Activated T-helper 2 cell treated with anti-CD3 and anti-CD28 coated beads, Interferon-gamma antibody, Interleukin-2, Interleukin-4, amounts not matched to agents 10 μg/mL and 5 μg/mL and 100 μg/mL, durations not matched to agents 14 hours and 24 hours and 36 hours (primary cell): ENCODE results near the gene CLDN11. TPM values are rescaled to one million over a fixed set of nuclear protein-coding genes. Genes with fewer than 3 reads are reported as not detected.

Experiments
- DNase-seq: peaks from one replicate; pipeline ENCODE4 v3.0.0; 2021; ENCODE audit warnings: low spot score
- H3K27ac Mint-ChIP-seq: one replicate; pipeline ENCODE4 v1.8.0; 2021; ENCODE audit warnings: mixed read lengths
- H3K27me3 Mint-ChIP-seq: one replicate; pipeline ENCODE4 v1.8.0; 2021; ENCODE audit warnings: low read depth, mixed read lengths
- H3K36me3 Mint-ChIP-seq: one replicate; pipeline ENCODE4 v1.8.0; 2021; ENCODE audit warnings: low read depth, mixed read lengths
- H3K4me1 Mint-ChIP-seq: one replicate; pipeline ENCODE4 v1.8.0; 2021; ENCODE audit warnings: low read depth, mixed read lengths
- H3K4me3 Mint-ChIP-seq: one replicate; pipeline ENCODE4 v1.8.0; 2021; ENCODE audit warnings: low read depth, mild to moderate bottlenecking, moderate library complexity, mixed read lengths
- H3K9me3 Mint-ChIP-seq: one replicate; pipeline ENCODE4 v1.8.0; 2021; ENCODE audit warnings: mixed read lengths
- intact Hi-C: fragments of 100-400 bp; cut with micrococcal nuclease; formaldehyde crosslinking; loops from one replicate; pipeline ENCODE4 v1.15.1; 2023
- total RNA-seq: library from RNA; stranded (reverse); gene quantifications from 2 replicates; pipeline ENCODE4 v1.2.3, GENCODE V29; 2022

The CLDN11 gene
- 0.18 TPM in 1 of 2 replicates, not detected in the other for total RNA-seq

DNA sequence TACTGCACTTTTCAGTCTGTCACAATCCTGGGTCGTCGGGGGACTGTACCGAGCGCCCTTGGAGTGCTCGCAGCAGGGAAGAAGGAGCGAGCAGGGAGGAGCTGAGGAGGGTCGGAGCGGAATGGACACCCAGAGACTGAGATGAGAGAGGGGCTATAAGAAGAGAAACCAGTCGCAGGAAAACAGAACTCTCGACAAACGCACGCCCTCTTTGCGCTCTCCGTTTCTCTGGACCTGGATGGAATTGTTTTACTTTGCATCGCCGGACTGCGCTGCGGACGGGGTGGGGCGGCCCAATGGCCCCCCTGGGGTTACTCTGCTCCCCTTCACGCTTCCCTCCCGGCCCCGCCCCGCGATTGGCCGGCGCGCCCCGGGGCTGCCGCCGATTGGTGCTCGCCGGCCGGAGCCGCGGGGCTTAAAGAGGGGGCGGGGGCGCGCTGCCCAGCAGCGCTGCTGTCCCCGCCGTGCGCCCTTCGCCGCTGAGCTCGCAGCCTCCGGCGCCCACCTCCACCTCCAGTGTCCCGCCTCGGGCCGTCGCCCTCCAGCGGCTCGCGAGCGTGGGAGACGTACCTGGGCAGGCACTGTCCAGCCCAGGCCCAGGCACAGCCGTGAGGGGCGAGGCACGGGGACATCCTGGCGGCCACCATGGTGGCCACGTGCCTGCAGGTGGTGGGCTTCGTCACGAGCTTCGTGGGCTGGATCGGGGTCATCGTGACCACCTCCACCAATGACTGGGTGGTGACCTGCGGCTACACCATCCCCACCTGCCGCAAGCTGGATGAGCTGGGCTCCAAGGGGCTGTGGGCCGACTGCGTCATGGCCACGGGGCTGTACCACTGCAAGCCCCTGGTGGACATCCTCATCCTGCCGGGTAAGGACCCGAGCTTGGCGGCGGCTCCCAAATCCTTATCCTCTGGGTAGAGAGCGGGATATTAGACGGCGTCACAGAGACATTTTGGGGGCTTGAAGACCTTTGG, at the start of gene CLDN11:
Gene CLDN11 (plus strand): TSS at position 447 of the 977 bp plus-strand sequence. CDS start 199 bp downstream, at position 646.
- peaks cover 10% of the 10 kb centered on the region for H3K4me1 Mint-ChIP-seq
- no peak within 1 kb of the TSS for H3K27ac Mint-ChIP-seq
- no peaks in the 10 kb centered on the region for H3K9me3 Mint-ChIP-seq
- DNase-seq: no peak
- peaks cover 42% of the 10 kb centered on the region for H3K27me3 Mint-ChIP-seq
- H3K36me3 Mint-ChIP-seq: no peaks in the 10 kb centered on the region
- intact Hi-C loops: loop anchor here (5.0 to 10.0 kb wide), 2 partner anchors 166 to 274 kb away; partner anchors contain the start of gene SLC7A14
- peak within 1 kb of the TSS; percentile 71 for H3K4me3 Mint-ChIP-seq

DNA sequence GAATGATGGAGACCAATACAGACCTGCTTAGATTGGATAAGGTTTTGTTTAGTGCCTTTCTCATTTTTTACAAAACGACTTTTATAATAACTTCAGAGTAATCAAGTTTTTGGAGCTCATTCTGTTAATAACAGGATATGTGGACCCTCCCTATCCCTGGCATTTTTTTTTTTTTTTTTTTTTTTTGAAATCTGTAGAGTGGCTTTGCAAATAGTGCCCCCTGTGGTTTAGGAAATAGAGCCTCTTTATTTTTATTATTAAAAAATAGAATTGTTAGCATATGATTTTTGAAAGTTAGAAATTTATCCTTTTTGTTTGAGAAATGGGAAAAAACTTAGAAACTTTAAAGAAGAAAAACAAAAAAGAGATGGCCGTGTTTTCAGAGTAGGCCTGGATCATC, 49.7 kb upstream of the CLDN11 start:
- intact Hi-C loops: no loop called here
- Mint-ChIP-seq H3K27me3 (no peaks in the 10 kb centered on the region), H3K27ac (no peak overlapping the region)

DNA sequence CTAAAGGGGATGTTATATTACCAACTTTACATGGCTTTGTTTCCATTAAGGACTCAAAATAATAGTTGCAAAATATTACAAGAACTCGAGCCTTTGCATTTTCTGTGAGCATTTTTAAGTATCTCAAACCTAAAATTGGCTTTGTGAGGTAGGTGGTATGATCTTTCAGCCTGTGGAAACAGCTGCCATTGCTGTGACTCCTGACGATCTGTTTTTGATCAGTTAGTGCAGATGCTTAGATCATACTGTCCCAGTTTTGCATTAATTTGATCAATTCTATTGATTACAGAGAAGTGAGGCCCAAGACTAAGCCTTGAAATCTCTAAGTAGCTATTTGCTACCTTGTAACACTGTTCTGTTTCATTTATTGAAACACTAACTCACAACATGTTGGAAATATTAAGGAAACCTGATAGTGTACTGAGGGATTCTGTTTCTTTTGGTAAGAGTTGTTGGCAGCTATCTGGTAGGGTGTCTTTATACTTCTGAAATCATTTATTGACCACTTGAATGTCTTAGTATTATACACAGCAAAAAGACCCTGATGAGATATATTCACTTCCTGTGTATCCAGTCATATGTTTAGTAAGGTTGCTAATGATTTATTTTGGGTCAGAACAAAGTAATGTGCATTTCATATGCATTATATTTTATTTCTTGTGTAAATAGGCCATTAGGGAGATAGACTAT, 46.3 kb upstream of the CLDN11 start:
- DNase-seq: no peak
- H3K27ac Mint-ChIP-seq: no peak overlapping the region
- intact Hi-C loops: no loop called here
- H3K36me3 Mint-ChIP-seq: peaks cover 20% of the 10 kb centered on the region
- H3K27me3 Mint-ChIP-seq: no peaks in the 10 kb centered on the region
- H3K4me3 Mint-ChIP-seq: no peak overlapping the region
- peaks cover 7% of the 10 kb centered on the region for H3K4me1 Mint-ChIP-seq
- H3K9me3 Mint-ChIP-seq: no peaks in the 10 kb centered on the region

More for the DNA sequence above, 49.7 kb upstream of the CLDN11 start:
- H3K4me1 Mint-ChIP-seq: peaks cover 12% of the 10 kb centered on the region
- peaks cover 24% of the 10 kb centered on the region for H3K36me3 Mint-ChIP-seq
- H3K4me3 Mint-ChIP-seq: no peak overlapping the region
- H3K9me3 Mint-ChIP-seq: no peaks in the 10 kb centered on the region
- DNase-seq: no peak

DNA sequence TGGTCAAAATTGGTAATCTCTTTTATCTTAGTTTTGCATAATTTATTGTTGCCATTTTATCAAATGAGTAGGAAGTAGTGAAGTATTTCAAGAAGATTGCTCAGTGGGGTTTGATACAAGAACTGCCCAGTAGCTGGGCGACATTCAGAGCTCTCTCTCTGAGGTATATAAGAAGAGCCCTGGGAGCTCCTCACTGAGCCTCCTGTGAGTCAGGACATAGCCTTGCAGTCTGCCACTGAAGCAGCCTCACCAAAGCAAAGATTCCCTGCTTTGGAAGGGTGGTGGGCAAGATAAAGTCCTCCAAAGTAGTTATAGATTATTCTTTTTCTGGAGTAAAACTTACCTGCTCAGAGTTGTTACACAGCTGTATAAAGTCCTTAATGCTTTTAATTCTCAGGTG, 35.1 kb upstream of the CLDN11 start:
- Mint-ChIP-seq H3K9me3 (no peaks in the 10 kb centered on the region), H3K4me3 (no peak overlapping the region), H3K27ac (no peak overlapping the region), H3K27me3 (no peaks in the 10 kb centered on the region), H3K4me1 (peaks cover 3% of the 10 kb centered on the region), H3K36me3 (peaks cover 56% of the 10 kb centered on the region)
- no peak for DNase-seq
- intact Hi-C loops: no loop called here

DNA sequence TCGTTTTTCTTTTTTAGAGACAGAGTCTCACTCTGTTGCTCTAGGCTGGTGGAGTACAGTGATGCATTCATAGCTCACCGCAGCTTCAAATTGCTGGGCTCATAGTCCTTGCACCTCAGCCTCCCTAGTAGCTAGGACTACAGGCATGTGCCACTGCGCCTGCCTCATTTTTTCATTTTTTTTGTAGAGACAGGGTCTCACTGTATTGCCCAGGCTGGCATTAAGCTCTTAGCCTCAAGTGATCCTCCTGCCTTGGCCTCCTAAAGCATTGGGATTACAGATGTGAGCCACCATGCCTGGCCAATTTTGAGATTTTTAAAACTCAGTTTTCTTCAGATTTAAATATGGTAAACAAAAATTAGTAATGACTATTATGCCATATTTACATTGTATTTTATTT, 32.2 kb upstream of the CLDN11 start:
- Mint-ChIP-seq H3K9me3 (no peaks in the 10 kb centered on the region), H3K4me1 (peaks cover 3% of the 10 kb centered on the region), H3K27me3 (no peaks in the 10 kb centered on the region), H3K36me3 (peaks cover 58% of the 10 kb centered on the region), H3K4me3 (no peak overlapping the region), H3K27ac (no peak overlapping the region)
- DNase-seq: no peak
- intact Hi-C loops: no loop called here

DNA sequence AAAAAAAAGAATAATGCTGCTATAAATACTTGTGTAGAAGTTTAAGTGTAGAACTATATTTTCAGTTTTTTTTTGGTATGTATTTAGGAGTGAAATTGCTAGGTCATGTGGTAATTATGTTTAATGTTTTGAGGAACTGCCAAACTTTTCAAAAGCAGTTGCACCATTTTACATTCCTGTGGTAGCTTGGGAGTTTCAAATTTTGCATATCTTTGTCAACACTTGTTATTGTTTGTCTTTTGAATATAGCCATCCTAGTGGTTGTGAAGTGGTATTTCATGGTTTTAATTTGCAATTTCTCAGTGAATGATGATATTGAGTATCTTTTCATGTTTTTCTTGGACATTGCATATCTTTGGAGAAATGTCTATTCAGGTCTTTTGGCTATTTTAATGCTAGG, 30.7 kb upstream of the CLDN11 start:
- no peaks in the 10 kb centered on the region for H3K9me3 Mint-ChIP-seq
- intact Hi-C loops: no loop called here
- no peaks in the 10 kb centered on the region for H3K27me3 Mint-ChIP-seq
- H3K27ac Mint-ChIP-seq: no peak overlapping the region
- no peak overlapping the region for H3K4me3 Mint-ChIP-seq
- DNase-seq: no peak
- H3K36me3 Mint-ChIP-seq: peaks cover 64% of the 10 kb centered on the region
- peaks cover 2% of the 10 kb centered on the region for H3K4me1 Mint-ChIP-seq

DNA sequence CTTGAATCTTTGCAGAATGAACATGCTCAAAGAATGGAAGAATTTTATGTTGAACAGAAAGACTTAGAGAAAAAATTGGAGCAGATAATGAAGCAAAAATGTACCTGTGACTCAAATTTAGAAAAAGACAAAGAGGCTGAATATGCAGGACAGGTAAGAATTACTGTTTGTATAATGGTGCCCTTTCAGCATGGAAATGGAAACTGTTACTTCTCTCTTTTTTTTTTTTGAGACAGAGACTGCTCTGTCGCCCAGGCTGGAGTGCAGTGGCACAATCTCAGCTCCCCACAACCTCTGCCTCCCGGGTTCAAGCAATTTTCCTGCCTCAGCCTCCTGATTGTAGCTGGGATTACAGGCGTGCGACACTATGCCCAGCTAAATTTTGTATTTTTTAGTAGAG, 27.6 kb upstream of the CLDN11 start:
- no peak for DNase-seq
- Mint-ChIP-seq H3K36me3 (peaks cover 41% of the 10 kb centered on the region), H3K4me3 (no peak overlapping the region), H3K4me1 (no peaks in the 10 kb centered on the region), H3K9me3 (no peaks in the 10 kb centered on the region), H3K27ac (no peak overlapping the region), H3K27me3 (no peaks in the 10 kb centered on the region)
- intact Hi-C loops: no loop called here

DNA sequence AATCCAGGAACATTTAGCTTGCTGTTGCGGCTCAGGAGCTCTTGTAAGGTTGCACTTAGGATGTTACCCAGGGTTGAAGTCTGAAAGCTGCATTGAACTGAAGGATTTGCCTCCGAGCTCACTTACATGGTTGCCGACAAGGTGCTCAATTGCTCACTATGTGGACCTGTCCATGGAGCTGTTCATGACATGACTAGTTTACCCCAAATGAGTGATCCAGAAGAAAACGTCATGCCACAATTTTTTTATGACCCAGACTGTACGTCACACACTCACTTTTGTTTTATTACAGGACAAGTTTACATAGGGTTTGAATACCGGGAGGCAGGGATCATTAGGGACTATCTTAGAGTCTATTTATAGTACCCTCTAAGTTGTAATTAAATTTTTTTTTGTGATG, 21.0 kb upstream of the CLDN11 start:
- Mint-ChIP-seq H3K9me3 (no peaks in the 10 kb centered on the region), H3K4me1 (no peaks in the 10 kb centered on the region), H3K36me3 (no peaks in the 10 kb centered on the region), H3K27ac (no peak overlapping the region), H3K4me3 (no peak overlapping the region), H3K27me3 (no peaks in the 10 kb centered on the region)
- intact Hi-C loops: no loop called here
- no peak for DNase-seq

DNA sequence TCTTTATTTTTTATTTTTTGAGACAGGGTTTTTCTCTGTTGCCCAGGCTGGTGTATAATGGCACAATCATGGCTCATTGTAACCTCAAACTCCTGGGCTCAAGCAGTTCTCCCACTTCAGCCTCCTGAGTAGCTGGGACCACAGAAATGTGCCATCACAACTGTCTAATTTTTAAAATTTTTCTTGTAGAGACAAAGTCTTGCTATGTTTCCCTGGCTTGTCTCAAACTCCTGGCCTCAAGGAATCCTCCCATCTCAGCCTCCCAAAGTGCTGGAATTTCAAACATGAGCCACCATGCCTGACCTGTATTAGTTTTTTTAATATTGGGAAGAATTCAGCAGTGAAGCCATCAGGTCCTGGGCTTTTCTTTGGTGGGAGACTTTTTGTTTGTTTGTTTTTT, 13.6 kb upstream of the CLDN11 start:
- no peaks in the 10 kb centered on the region for H3K36me3 Mint-ChIP-seq
- no peaks in the 10 kb centered on the region for H3K4me1 Mint-ChIP-seq
- no peak overlapping the region for H3K27ac Mint-ChIP-seq
- no peak overlapping the region for H3K4me3 Mint-ChIP-seq
- H3K27me3 Mint-ChIP-seq: no peaks in the 10 kb centered on the region
- H3K9me3 Mint-ChIP-seq: no peaks in the 10 kb centered on the region
- no peak for DNase-seq
- intact Hi-C loops: no loop called here

DNA sequence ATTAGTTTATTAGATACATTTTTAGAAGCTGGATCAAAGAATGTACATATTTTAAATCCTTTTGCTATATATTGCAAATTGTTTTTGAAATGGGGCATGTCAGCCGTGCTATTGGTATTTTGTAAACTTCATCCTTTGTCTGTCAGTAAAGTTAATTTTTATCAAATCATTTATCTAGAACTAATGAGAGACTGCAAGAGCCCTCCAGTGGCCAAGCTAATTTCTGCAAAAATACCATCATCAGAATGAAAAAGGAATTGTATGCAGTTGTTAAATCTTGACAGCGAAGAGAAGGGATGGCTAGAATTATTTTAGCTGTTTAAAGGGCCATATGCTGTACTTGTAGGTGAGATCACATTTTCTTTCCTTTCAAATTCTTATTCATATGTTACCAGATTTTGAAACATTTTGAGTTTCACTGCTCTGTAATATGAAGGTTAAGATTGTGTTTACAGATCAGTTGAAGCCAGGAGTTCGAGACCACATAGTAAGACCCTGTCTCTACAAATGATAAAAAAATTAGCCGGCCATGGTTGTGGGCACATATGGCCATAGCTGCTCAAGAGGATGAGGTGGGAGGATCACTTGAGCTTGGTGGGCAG, 8.1 kb upstream of the CLDN11 start:
- Mint-ChIP-seq H3K9me3 (no peaks in the 10 kb centered on the region), H3K27me3 (peaks cover 8% of the 10 kb centered on the region), H3K27ac (no peak overlapping the region), H3K4me3 (no peak overlapping the region), H3K4me1 (no peaks in the 10 kb centered on the region), H3K36me3 (no peaks in the 10 kb centered on the region)
- intact Hi-C loops: loop anchor here (2.0 to 10.0 kb wide), 4 partner anchors 87 to 223 kb away; partner anchors contain the start of gene SLC7A14
- DNase-seq: no peak

DNA sequence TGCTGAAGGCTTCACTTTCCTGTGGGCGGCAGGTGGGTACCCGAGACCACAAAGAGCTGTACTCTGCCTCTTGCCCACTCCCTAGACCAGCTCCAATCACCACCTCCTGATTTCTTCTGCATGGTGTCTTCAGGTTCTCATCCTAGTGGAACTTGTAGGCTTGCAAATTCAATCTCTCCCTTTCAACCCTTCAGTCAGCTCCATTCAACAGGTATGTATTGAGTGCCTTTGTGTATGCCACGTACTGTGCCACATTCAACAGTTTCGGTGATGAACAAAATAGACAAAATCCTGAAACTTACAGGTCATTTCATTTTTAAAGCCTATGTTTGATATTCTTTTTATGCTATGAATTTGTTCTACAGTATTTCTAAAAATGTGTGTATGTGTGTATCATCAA, 5.4 kb upstream of the CLDN11 start:
- intact Hi-C loops: loop anchor here (5.0 to 10.0 kb wide), 3 partner anchors 84 to 226 kb away; partner anchors contain the start of gene SLC7A14
- H3K4me3 Mint-ChIP-seq: no peak overlapping the region
- H3K4me1 Mint-ChIP-seq: peaks cover 2% of the 10 kb centered on the region
- H3K27me3 Mint-ChIP-seq: peaks cover 30% of the 10 kb centered on the region
- no peak for DNase-seq
- H3K36me3 Mint-ChIP-seq: no peaks in the 10 kb centered on the region
- no peak overlapping the region for H3K27ac Mint-ChIP-seq
- no peaks in the 10 kb centered on the region for H3K9me3 Mint-ChIP-seq

DNA sequence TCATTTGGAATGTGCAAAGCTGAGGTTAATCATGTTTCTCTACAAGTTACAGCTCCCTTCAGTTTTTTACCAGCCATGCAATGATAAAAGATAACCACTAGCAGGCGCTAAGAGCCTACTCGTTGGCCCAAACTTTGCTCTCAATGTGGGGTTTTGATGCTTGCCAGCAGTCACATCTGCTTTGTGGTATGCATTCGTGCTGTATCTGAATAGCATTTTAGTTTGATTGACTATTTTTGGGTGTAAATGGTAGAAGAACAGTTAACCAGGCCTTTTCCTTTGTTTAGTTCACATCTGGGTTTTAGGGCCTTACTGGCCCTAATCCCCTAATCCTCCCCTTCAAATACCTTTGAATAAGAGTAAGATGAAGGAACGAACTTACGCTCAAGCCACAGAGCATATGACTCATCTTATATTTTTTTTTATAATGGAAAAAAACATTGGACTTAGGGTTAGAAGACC, 4.4 kb upstream of the CLDN11 start:
- Mint-ChIP-seq H3K27ac (no peak overlapping the region), H3K4me3 (no peak overlapping the region), H3K36me3 (no peaks in the 10 kb centered on the region), H3K4me1 (peaks cover 3% of the 10 kb centered on the region), H3K9me3 (no peaks in the 10 kb centered on the region), H3K27me3 (peaks cover 35% of the 10 kb centered on the region)
- DNase-seq: no peak
- intact Hi-C loops: loop anchor here (1.0 to 10.0 kb wide), 4 partner anchors 83 to 398 kb away; partner anchors contain the start of gene SLC7A14
